A673 (cell line): ENCODE measurements around the gene NCOA3. TPM values are rescaled to one million over a fixed set of nuclear protein-coding genes. Genes with fewer than 3 reads are reported as not detected.
A peak's percentile ranks its signal among the peaks of the same experiment; 100 is the strongest.

Source experiments
- BruUV-seq: library from RNA; stranded (reverse); fragments of 400-500 nt; replicated peaks from 2 replicates; lab custom pipeline; 2021; lab: Mats Ljungman, UMichigan
- CTCF ChIA-PET: fragments of 300-600 bp; sonication (Branson Sonifier 250); formaldehyde crosslinking; loops from one replicate; lab custom pipeline; 2022; ENCODE audit warnings: antibody characterized with exemption; lab: Charles Lee
- POLR2A ChIA-PET: fragments of 300-600 bp; sonication (Branson Sonifier 250); formaldehyde crosslinking; loops from one replicate; lab custom pipeline; 2022; ENCODE audit warnings: antibody characterized with exemption; ENCODE audit not compliant: low non-redundant PET; lab: Charles Lee
- DNase-seq: peaks from one replicate; pipeline ENCODE4 v3.0.0-alpha.2; 2015; ENCODE audit warnings: low spot score
- H3K27ac ChIP-seq: fragments of 200-600 bp; sonication (generic); 2 replicates; pipeline ENCODE4 v1.5.1; 2016; ENCODE audit warnings: mixed run types, low read depth, mild to moderate bottlenecking, mixed read lengths, antibody characterized with exemption, low read length; ENCODE audit not compliant: poor library complexity, severe bottlenecking
- H3K27me3 ChIP-seq: fragments of 200-600 bp; sonication (generic); replicated peaks from 2 replicates; pipeline ENCODE4 v1.6.1; 2017; ENCODE audit warnings: mixed run types, low read depth, mild to moderate bottlenecking, mixed read lengths, antibody characterized with exemption, low read length; ENCODE audit not compliant: insufficient read depth, poor library complexity
- H3K36me3 ChIP-seq: fragments of 200-600 bp; sonication (generic); 2 replicates; pipeline ENCODE4 v1.6.1; 2016; ENCODE audit warnings: mixed run types, mild to moderate bottlenecking, mixed read lengths, antibody characterized with exemption, low read length; ENCODE audit not compliant: insufficient read depth, poor library complexity, severe bottlenecking
- H3K4me1 ChIP-seq: fragments of 200-600 bp; sonication (generic); 2 replicates; pipeline ENCODE4 v1.6.1; 2017; ENCODE audit warnings: mixed run types, mild to moderate bottlenecking, mixed read lengths, antibody characterized with exemption, low read length; ENCODE audit not compliant: insufficient read depth, poor library complexity, severe bottlenecking
- H3K4me3 ChIP-seq: fragments of 200-600 bp; sonication (generic); 2 replicates; pipeline ENCODE4 v1.5.1; 2016; ENCODE audit warnings: low read depth, mixed run types, mild to moderate bottlenecking, mixed read lengths, low read length; ENCODE audit not compliant: poor library complexity, severe bottlenecking
- H3K9me3 ChIP-seq: fragments of 200-600 bp; sonication (generic); 2 replicates; pipeline ENCODE4 v1.6.1; 2016; ENCODE audit warnings: mixed run types, low read depth, mild to moderate bottlenecking, mixed read lengths, antibody characterized with exemption, low read length; ENCODE audit not compliant: poor library complexity, severe bottlenecking
- EZH2 ChIP-seq: fragments of 200-600 bp; sonication (generic); IDR thresholded peaks from 2 replicates; pipeline ENCODE4 v1.6.1; 2017; ENCODE audit warnings: borderline replicate concordance, low read depth, mild to moderate bottlenecking, mixed read lengths, antibody characterized with exemption, low read length; ENCODE audit not compliant: poor library complexity, severe bottlenecking
- intact Hi-C: fragments of 100-400 bp; cut with micrococcal nuclease; formaldehyde crosslinking; loops from one replicate; pipeline ENCODE4 v1.10.0; 2022; ENCODE audit not compliant: unreplicated experiment
- total RNA-seq: library from RNA; stranded (reverse); gene quantifications from 2 replicates; pipeline ENCODE4 v1.2.3, GENCODE V29; 2021
- TF ChIP-seq, protein P1 (sequence below): fragments of 300-800, 200-600 bp; sonication (generic); conservative IDR thresholded peaks from 2 replicates; pipeline ENCODE4 v1.5.1; 2017; ENCODE audit warnings: low read depth, mild to moderate bottlenecking, antibody characterized with exemption, low read length, moderate library complexity, mixed read lengths

The NCOA3 gene
- total RNA-seq, 1 experiment from 2014 or later, result 26.8 TPM

DNA sequence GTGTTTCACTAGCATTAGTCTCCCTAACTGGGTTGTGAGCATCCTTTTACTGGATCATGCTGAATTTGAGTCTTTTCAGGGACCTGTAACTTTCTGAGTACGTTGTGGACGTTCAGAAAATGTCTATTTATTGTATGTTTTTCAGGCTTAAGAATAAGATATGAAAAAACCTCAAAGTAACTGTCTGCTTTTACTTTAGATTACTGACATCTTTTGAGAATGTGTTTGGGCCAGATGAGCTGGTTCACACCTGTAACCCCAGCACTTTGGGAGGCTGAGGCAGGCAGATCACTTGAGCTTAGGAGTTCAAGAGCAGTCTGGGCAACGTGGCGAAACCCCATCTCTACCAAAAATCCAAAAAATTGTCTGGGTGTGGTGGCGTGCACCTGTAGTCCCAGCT is 32.7 kb downstream of the NCOA3 start:
- TF ChIP-seq, protein P1, sequence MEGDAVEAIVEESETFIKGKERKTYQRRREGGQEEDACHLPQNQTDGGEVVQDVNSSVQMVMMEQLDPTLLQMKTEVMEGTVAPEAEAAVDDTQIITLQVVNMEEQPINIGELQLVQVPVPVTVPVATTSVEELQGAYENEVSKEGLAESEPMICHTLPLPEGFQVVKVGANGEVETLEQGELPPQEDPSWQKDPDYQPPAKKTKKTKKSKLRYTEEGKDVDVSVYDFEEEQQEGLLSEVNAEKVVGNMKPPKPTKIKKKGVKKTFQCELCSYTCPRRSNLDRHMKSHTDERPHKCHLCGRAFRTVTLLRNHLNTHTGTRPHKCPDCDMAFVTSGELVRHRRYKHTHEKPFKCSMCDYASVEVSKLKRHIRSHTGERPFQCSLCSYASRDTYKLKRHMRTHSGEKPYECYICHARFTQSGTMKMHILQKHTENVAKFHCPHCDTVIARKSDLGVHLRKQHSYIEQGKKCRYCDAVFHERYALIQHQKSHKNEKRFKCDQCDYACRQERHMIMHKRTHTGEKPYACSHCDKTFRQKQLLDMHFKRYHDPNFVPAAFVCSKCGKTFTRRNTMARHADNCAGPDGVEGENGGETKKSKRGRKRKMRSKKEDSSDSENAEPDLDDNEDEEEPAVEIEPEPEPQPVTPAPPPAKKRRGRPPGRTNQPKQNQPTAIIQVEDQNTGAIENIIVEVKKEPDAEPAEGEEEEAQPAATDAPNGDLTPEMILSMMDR, result no peak
- no peak for TF ChIP-seq EZH2
- no peak overlapping the region for H3K4me3 ChIP-seq
- no peaks in the 10 kb centered on the region for H3K4me1 ChIP-seq
- ChIA-PET POLR2A (no interaction called here), CTCF (no interaction called here)
- H3K27ac ChIP-seq, result no peak overlapping the region
- DNase-seq, result no peak
- H3K27me3 ChIP-seq, result no peaks in the 10 kb centered on the region
- H3K9me3 ChIP-seq, result no peaks in the 10 kb centered on the region
- no TSS peak for BruUV-seq
- H3K36me3 ChIP-seq, result no peaks in the 10 kb centered on the region
- intact Hi-C loops, result no loop called here

DNA sequence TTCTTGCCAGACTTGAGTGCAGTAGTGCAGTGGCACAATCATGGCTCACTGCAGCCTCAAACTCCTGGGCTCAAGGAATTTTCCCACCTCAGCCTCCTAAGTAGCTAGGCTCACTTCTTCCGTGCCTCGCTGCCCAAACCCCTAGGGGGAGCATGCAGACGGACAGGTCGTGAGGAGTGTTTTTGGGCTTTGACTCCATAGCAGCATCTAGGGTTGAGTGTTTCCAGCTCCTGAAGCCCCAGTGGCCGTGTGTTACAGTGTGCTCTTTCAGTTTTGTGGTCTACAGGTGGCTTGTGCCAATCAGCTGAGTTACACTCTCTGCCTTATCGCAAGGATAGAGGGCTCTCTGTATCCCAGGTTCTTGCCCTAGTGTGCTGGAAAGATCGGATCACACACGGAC is 33.4 kb downstream of the NCOA3 start:
- Histone ChIP-seq H3K4me3 (no peak overlapping the region), H3K4me1 (no peaks in the 10 kb centered on the region), H3K27me3 (no peaks in the 10 kb centered on the region), H3K27ac (no peak overlapping the region), H3K36me3 (no peaks in the 10 kb centered on the region), H3K9me3 (no peaks in the 10 kb centered on the region)
- ChIA-PET POLR2A (no interaction called here), CTCF (no interaction called here)
- no peak for DNase-seq
- intact Hi-C loops, result no loop called here
- BruUV-seq, result no TSS peak
- TF ChIP-seq EZH2, result no peak
- TF ChIP-seq, protein P1, result peak; percentile 42

DNA sequence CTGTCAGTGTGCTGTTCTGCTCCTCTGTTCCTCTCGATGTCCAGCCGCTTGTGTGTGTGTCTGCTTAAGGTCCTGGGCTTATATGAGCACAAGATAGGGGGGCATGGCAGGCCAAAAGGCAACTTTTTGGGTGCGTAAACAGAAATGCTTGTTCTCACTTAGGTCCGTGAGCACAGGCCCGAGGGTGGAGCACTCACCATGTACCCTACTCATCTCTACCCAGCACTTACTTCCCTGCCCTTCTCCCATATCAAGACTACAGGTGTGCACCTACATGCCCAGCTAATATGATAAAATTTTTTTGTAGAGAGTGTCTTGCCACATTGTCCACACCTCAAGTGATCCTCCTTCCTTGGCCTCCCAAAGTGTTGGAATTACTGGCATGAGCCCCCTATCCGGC is 34.3 kb downstream of the NCOA3 start:
- H3K27ac ChIP-seq, result no peak overlapping the region
- intact Hi-C loops, result no loop called here
- H3K4me3 ChIP-seq, result no peak overlapping the region
- no TSS peak for BruUV-seq
- ChIA-PET CTCF (no interaction called here), POLR2A (no interaction called here)
- TF ChIP-seq, protein P1, result no peak
- no peak for TF ChIP-seq EZH2
- no peaks in the 10 kb centered on the region for H3K36me3 ChIP-seq
- H3K27me3 ChIP-seq, result no peaks in the 10 kb centered on the region
- DNase-seq, result no peak
- H3K9me3 ChIP-seq, result no peaks in the 10 kb centered on the region
- H3K4me1 ChIP-seq, result peaks cover 8% of the 10 kb centered on the region
